H1 (cell line): ENCODE data around the gene CDYL2.

Source experiments
- BRCA1 ChIP-seq: IDR thresholded peaks from 2 replicates; pipeline ENCODE4 v1.6.1; 2012; ENCODE audit warnings: low read depth, low read length, improper control_type of control experiment
- CREB1 ChIP-seq: IDR thresholded peaks from 2 replicates; pipeline ENCODE4 v1.6.1; 2012; ENCODE audit warnings: inconsistent platforms
- EZH2 ChIP-seq: fragments of 200-600 bp; sonication (generic); IDR thresholded peaks from 2 replicates; pipeline ENCODE4 v1.7.1; 2012; ENCODE audit warnings: low read depth, mild to moderate bottlenecking, moderate library complexity, low read length, inconsistent platforms; ENCODE audit not compliant: severe bottlenecking
- POLR2AphosphoS5 ChIP-seq: IDR thresholded peaks from 2 replicates; pipeline ENCODE4 v1.6.1; 2011; ENCODE audit warnings: low read depth, low read length
- TF ChIP-seq, protein P1 (sequence below), 3 experiments: IDR thresholded peaks; 1 replicate in 2 of 3; 2 replicates in 1 of 3; pipeline versions ENCODE4 v1.5.1 to v1.6.1; 2011; ENCODE audit warnings: low read length in 3 of 3, mild to moderate bottlenecking in 3 of 3, inconsistent platforms in 2 of 3, low read depth in 1 of 3, moderate library complexity in 1 of 3; ENCODE audit not compliant: insufficient read depth in 1 of 3; ENCODE audit errors: control extremely low read depth in 1 of 3

DNA sequence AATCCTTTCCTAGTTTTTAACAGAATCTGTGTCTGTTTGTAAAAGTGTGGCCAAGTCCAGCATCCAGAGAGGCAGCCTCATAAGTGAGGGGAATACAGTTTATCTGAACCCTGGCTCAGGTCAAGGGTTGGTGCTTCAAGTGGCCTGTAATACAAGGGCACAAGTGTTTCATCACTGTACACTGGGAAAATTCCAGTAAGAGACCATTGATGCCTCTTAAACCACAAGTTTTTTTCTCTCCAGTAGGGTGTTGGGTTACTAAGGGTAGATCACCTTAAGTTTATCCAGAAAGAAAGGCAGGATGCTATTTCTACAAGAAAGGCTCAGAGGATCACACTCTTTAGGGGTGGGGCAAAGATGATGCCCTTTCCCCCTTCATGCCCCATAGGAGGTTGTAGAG is 96.7 kb downstream of the CDYL2 start:
- no peak for TF ChIP-seq CREB1
- TF ChIP-seq, protein P1, sequence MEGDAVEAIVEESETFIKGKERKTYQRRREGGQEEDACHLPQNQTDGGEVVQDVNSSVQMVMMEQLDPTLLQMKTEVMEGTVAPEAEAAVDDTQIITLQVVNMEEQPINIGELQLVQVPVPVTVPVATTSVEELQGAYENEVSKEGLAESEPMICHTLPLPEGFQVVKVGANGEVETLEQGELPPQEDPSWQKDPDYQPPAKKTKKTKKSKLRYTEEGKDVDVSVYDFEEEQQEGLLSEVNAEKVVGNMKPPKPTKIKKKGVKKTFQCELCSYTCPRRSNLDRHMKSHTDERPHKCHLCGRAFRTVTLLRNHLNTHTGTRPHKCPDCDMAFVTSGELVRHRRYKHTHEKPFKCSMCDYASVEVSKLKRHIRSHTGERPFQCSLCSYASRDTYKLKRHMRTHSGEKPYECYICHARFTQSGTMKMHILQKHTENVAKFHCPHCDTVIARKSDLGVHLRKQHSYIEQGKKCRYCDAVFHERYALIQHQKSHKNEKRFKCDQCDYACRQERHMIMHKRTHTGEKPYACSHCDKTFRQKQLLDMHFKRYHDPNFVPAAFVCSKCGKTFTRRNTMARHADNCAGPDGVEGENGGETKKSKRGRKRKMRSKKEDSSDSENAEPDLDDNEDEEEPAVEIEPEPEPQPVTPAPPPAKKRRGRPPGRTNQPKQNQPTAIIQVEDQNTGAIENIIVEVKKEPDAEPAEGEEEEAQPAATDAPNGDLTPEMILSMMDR (IDR thresholded peaks at IDR 0.05; ENCODE audit: control extremely low read depth in 1 of 3, insufficient read depth in 1 of 3, low read depth in 1 of 3, low read length in 3 of 3), result no peak
- no peak for TF ChIP-seq BRCA1
- TF ChIP-seq POLR2AphosphoS5, result no peak
- TF ChIP-seq EZH2, result no peak
